Astrocyte (in vitro differentiated cells and primary cell): Measurements from ENCODE around the gene DGKB.

Source experiments
- CTCF ChIP-seq: IDR thresholded peaks from 2 replicates; pipeline ENCODE4 v1.5.1; 2011; ENCODE audit warnings: low read depth, mild to moderate bottlenecking, inconsistent platforms, low read length, moderate library complexity; ENCODE audit not compliant: insufficient read depth
- EZH2 ChIP-seq: IDR thresholded peaks from 2 replicates; pipeline ENCODE4 v1.6.1; 2012; ENCODE audit warnings: mild to moderate bottlenecking, low read length, inconsistent platforms; ENCODE audit not compliant: insufficient read depth

GRCh38 chr7:14850039-14850438 is 52.5 kb downstream of the DGKB start:
- no peak for TF ChIP-seq CTCF
- TF ChIP-seq EZH2, result no peak
